CD4-positive, alpha-beta T cell treated with Interleukin-4 for 1 hour (primary cell): Measurements from ENCODE around the gene MYH9.
A peak's percentile ranks its signal among the peaks of the same experiment; 100 is the strongest.

ENCODE experiments used
- DNase-seq, 2 donors: peaks; one replicate each; pipeline ENCODE4 v3.0.0-alpha.2; 2020 to 2022

Gene MYH9

GRCh38 chr22:36366291-36366708, 21.5 kb downstream of the MYH9 start:
- DNase-seq, result peak in 1 of 2 donors; percentile 48

- peak; percentile 92 for DNase-seq
Measured at GRCh38 chr22:36365020-36365411, 22.8 kb downstream of the MYH9 start.

GRCh38 chr22:36364255-36365019, 23.3 kb downstream of the MYH9 start:
- DNase-seq, result no peak

GRCh38 chr22:36363349-36363981, 24.3 kb downstream of the MYH9 start:
- no peak for DNase-seq

- no peak for DNase-seq
Measured at GRCh38 chr22:36362932-36363331, 24.8 kb downstream of the MYH9 start.

- DNase-seq, result no peak
Measured at GRCh38 chr22:36362075-36362474, 25.7 kb downstream of the MYH9 start.

- DNase-seq, result no peak
Measured at GRCh38 chr22:36360871-36361383, 26.8 kb downstream of the MYH9 start.

GRCh38 chr22:36360011-36360410, 27.8 kb downstream of the MYH9 start:
- DNase-seq, result no peak

- DNase-seq, result no peak
Measured at GRCh38 chr22:36359470-36359996, 28.2 kb downstream of the MYH9 start.

GRCh38 chr22:36358533-36359469, 29.0 kb downstream of the MYH9 start:
- DNase-seq, result peak; percentile 45 to 68

- peak; percentile 66 to 73 for DNase-seq
Measured at GRCh38 chr22:36356708-36357624, 30.8 kb downstream of the MYH9 start.

GRCh38 chr22:36355894-36356293, 31.9 kb downstream of the MYH9 start:
- no peak for DNase-seq

GRCh38 chr22:36355362-36355761, 32.4 kb downstream of the MYH9 start:
- no peak for DNase-seq

GRCh38 chr22:36352803-36353507, 34.8 kb downstream of the MYH9 start:
- DNase-seq, result peak in 1 of 2 donors; percentile 59

- DNase-seq, result no peak
Measured at GRCh38 chr22:36351921-36352802, 35.6 kb downstream of the MYH9 start.

- DNase-seq, result no peak
Measured at GRCh38 chr22:36350751-36351594, 36.8 kb downstream of the MYH9 start.

- no peak for DNase-seq
Measured at GRCh38 chr22:36349726-36350125, 38.0 kb downstream of the MYH9 start.

- no peak for DNase-seq
Measured at GRCh38 chr22:36348760-36349159, 39.0 kb downstream of the MYH9 start.

- DNase-seq, result no peak
Measured at GRCh38 chr22:36347094-36347493, 40.7 kb downstream of the MYH9 start.
